Heart right ventricle (tissue), 16 donors: Measurements from ENCODE around the gene OR2C3. TPM values are rescaled to one million over a fixed set of nuclear protein-coding genes. Genes with fewer than 3 reads are reported as not detected.

Experiments
- ATAC-seq, 8 donors: fragments of 200-7000 bp; cut with Tn5 transposase; one replicate each; pipeline ENCODE4 v1.9.1; 2020; ENCODE audit warnings: mild to moderate bottlenecking in 8 of 8, moderate library complexity in 8 of 8, moderate number of reproducible peaks in 1 of 8
- DNase-seq, 2 donors: peaks; one replicate each; pipeline ENCODE4 v3.0.0-alpha.2; 2020
- H3K27ac ChIP-seq, 10 donors: fragments of 200-600 bp; sonication (generic) in 2 of 10; one replicate each; pipeline versions ENCODE4 v1.5.0 to v1.8.0; 2020 to 2022; ENCODE audit warnings: mild to moderate bottlenecking in 3 of 10
- H3K27me3 ChIP-seq, 7 donors: fragments of 200-600 bp; one replicate each; pipeline ENCODE4 v1.8.0; 2021 to 2022; ENCODE audit warnings: mild to moderate bottlenecking in 2 of 7
- H3K36me3 ChIP-seq, 9 donors: fragments of 200-600 bp; sonication (generic) in 1 of 9; one replicate each; pipeline versions ENCODE4 v1.5.0 to v1.8.0; 2020 to 2022; ENCODE audit warnings: mild to moderate bottlenecking in 2 of 9
- H3K4me1 ChIP-seq, 9 donors: fragments of 200-600 bp; sonication (generic) in 1 of 9; one replicate each; pipeline versions ENCODE4 v1.5.0 to v1.8.0; 2020 to 2022; ENCODE audit warnings: mild to moderate bottlenecking in 4 of 9
- H3K4me3 ChIP-seq, 10 donors: fragments of 200-600 bp; sonication (generic) in 2 of 10; one replicate each; pipeline versions ENCODE4 v1.5.0 to v1.8.0; 2020 to 2022; ENCODE audit warnings: mild to moderate bottlenecking in 7 of 10, moderate library complexity in 2 of 10
- H3K9me3 ChIP-seq, 11 donors: fragments of 200-600 bp in 10 of 11; sonication (generic) in 2 of 11; one replicate each; pipeline versions ENCODE4 v1.5.0 to v1.8.0; 2013 to 2022; ENCODE audit warnings: mild to moderate bottlenecking in 2 of 11, control low read depth in 1 of 11, moderate library complexity in 1 of 11
- WGBS, 2 donors: extraction: QIAGEN DNeasy Blood & Tissue Kit; methylation state at CpG; one replicate each; pipeline ENCODE4 v1.1.7; 2013; ENCODE audit warnings: inconsistent platforms in 1 of 2; 5-methylcytosine and 5-hydroxymethylcytosine counted together
- intact Hi-C, 10 donors: fragments of 100-400 bp; cut with DNase I; formaldehyde crosslinking; loops; one replicate each; pipeline versions ENCODE4 v1.11.1 to v1.14.2; 2022
- polyA plus RNA-seq, 2 donors: library from polyadenylated mRNA; stranded (reverse); fragments of 200-250 nt; gene quantifications; one replicate each; pipeline ENCODE4 v1.2.3, GENCODE V29; 2013
- total RNA-seq, 10 donors: library from RNA; stranded (reverse); fragmentation: NEBNext Ultra II Directional in 3 of 10; extraction: Animal tissue kit (Norgen Biotek cat#: 25700) in 3 of 10; gene quantifications; one replicate each; pipeline versions ENCODE4 v1.2.1 to v1.2.4, GENCODE V29; 2021 to 2023
- TF ChIP-seq, protein P1 (sequence below), 9 donors: fragments of 200-600 bp; sonication (generic) in 2 of 9; IDR thresholded peaks; one replicate each; pipeline versions ENCODE4 v1.5.0 to v1.8.0; 2021 to 2022; ENCODE audit warnings: antibody characterized with exemption in 9 of 9, mild to moderate bottlenecking in 5 of 9, moderate library complexity in 1 of 9
- donor health status: Arrhythmogenic right ventricular cardiomyopathy.
- donor health status: ischemic (EF 13 %, LVEDD 7.1; RV severe dilation, severe dysfunction).
- donor health status: healthy with polysubstance abuse.
- donor health status: DM: no; HTN: yes; CAD: no.
- donor health status: DM: no; HTN: no; CAD: no.
- donor health status: ischemic (EF 25% LVEDD 6.9; RV normal size, moderate dysfunction).
- donor health status: ischemic (EF 25% LVEDD 5.7; RV mildly dilated, moderate dysfunction).
- donor health status: healthy.
- donor health status: DM: yes; HTN: yes; CAD: no.
- donor health status: Ischemic cardiomyopathy.
- donor health status: ischemic (EF 35%, LVEDD 5.7; RV mildly dilated, moderate dysfunction).
- donor health status: nonischemic (EF 11% LVEDD 7.7; RV severe dilation, severe dysfunction).
- donor health status: DM: yes; HTN: yes; CAD: no.
- donor health status: PGD.
- donor health status: ischemic (EF 29% LVEDD 5.4; RV normal size, mild dysfunction).
- donor health status: nonischemic (EF 23%, LVEDD 6.1; RV moderate dilation, normal function).

Gene OR2C3
- total and polyA plus RNA-seq, 12 donors: under 0.01 to 0.02 TPM; not detected in 10

- Histone ChIP-seq H3K27ac (no peak overlapping the region), H3K4me3 (no peak overlapping the region), H3K27me3 (peaks cover 0 to 4% (median 0%) of the 10 kb centered on the region in 7 donors), H3K4me1 (peaks cover 0 to 9% (median 0%) of the 10 kb centered on the region in 9 donors), H3K9me3 (no peaks in the 10 kb centered on the region), H3K36me3 (no peaks in the 10 kb centered on the region)
- WGBS, 2 donors: 62 to 74% methylated on average over 2 of the region's 2 CpGs
- TF ChIP-seq, protein P1, sequence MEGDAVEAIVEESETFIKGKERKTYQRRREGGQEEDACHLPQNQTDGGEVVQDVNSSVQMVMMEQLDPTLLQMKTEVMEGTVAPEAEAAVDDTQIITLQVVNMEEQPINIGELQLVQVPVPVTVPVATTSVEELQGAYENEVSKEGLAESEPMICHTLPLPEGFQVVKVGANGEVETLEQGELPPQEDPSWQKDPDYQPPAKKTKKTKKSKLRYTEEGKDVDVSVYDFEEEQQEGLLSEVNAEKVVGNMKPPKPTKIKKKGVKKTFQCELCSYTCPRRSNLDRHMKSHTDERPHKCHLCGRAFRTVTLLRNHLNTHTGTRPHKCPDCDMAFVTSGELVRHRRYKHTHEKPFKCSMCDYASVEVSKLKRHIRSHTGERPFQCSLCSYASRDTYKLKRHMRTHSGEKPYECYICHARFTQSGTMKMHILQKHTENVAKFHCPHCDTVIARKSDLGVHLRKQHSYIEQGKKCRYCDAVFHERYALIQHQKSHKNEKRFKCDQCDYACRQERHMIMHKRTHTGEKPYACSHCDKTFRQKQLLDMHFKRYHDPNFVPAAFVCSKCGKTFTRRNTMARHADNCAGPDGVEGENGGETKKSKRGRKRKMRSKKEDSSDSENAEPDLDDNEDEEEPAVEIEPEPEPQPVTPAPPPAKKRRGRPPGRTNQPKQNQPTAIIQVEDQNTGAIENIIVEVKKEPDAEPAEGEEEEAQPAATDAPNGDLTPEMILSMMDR (IDR thresholded peaks at IDR 0.05): no peak
- ATAC-seq (no peak), DNase-seq (no peak)
- intact Hi-C loops: no loop called here
These were observed 16.0 kb upstream of the OR2C3 start for GRCh38 chr1:247552231-247552630.

- Histone ChIP-seq H3K36me3 (no peaks in the 10 kb centered on the region), H3K27ac (no peak overlapping the region), H3K9me3 (no peaks in the 10 kb centered on the region), H3K27me3 (peaks cover 0 to 4% (median 0%) of the 10 kb centered on the region in 7 donors), H3K4me3 (no peak overlapping the region), H3K4me1 (peaks cover 0 to 9% (median 0%) of the 10 kb centered on the region in 9 donors)
- no peak for ATAC-seq
- DNase-seq: no peak
- intact Hi-C loops: no loop called here
- TF ChIP-seq, protein P1 (IDR thresholded peaks at IDR 0.05): no peak
- WGBS, 2 donors: 17 to 22% methylated on average over 1 of the region's 1 CpG
These were observed 15.5 kb upstream of the OR2C3 start for GRCh38 chr1:247551721-247552120.

DNA sequence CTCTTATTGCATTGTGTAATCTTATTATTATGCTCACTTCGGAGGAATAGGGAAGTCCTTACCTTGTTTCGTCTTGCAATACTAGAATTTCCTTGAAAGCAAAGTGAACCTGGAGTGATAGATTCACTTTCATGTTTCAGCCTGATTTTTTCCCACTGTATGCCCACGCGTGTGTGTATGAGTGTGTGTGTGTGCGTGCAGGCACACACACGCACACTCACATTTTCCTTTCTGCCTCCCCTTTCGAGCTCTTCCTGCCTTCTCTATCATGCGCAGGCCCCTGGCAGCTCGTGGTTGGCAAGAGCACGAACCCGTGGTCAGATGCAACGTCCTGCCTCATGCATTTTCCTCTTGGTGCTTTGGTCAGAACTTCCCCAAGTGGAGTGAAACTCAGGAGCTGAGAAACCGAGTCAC lies 12.5 kb upstream of the OR2C3 start, which contains the start of gene GCSAML:
TSS of gene GCSAML (plus strand) at position 366 of the 414 bp plus-strand sequence. CDS start 58 bp downstream, outside the sequence.
- peaks cover 0 to 9% (median 0%) of the 10 kb centered on the region in 9 donors for H3K4me1 ChIP-seq
- H3K4me3 ChIP-seq: no peak within 1 kb of the TSS
- no peak within 1 kb of the TSS for H3K27ac ChIP-seq
- ATAC-seq (no peak), DNase-seq (no peak)
- no peaks in the 10 kb centered on the region for H3K9me3 ChIP-seq
- WGBS, 2 donors: 76 to 80% methylated on average over 13 of the region's 13 CpGs
- TF ChIP-seq, protein P1 (IDR thresholded peaks at IDR 0.05): no peak
- intact Hi-C loops: no loop called here
- no peaks in the 10 kb centered on the region for H3K36me3 ChIP-seq
- H3K27me3 ChIP-seq: peaks cover 0 to 4% (median 0%) of the 10 kb centered on the region in 7 donors

DNA sequence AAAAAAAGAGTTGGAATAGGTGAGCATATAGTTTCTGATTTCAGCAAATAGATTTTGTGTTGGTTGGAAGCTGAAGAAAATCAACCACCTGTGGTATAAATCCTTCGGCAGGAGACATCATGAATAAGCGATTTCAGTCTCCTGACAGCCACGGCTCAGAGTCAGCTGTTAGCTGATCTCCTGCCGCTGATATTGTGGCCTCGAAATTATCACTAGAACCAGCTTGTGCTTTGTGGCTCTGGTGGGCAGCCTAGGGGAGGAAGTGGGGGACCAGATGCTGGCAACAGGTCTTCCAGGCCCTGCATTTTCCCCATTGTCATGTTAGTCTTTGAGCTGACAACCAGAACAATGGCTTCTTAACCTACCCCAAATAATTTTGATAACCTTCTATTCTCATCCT lies 11.9 kb upstream of the OR2C3 start:
- intact Hi-C loops: no loop called here
- H3K27ac ChIP-seq: no peak overlapping the region
- no peak overlapping the region for H3K4me3 ChIP-seq
- H3K36me3 ChIP-seq: no peaks in the 10 kb centered on the region
- WGBS, 2 donors: 50 to 59% methylated on average over 5 of the region's 5 CpGs
- H3K27me3 ChIP-seq: peaks cover 0 to 4% (median 0%) of the 10 kb centered on the region in 7 donors
- DNase-seq (no peak), ATAC-seq (peak in 1 of 8 donors; percentile 16)
- TF ChIP-seq, protein P1 (IDR thresholded peaks at IDR 0.05): no peak
- no peaks in the 10 kb centered on the region for H3K9me3 ChIP-seq
- peaks cover 0 to 9% (median 0%) of the 10 kb centered on the region in 9 donors for H3K4me1 ChIP-seq
